Jurkat, Clone E6-1 (cell line): ENCODE measurements around the gene REEP3.
"Not testable (repeated sequence)": the region's sequence is repeated elsewhere in the genome, so short reads cannot be mapped to it uniquely, and the experiment has no call there.

Source experiments
- DNase-seq: peaks from one replicate; pipeline ENCODE4 v3.0.0-alpha.2; 2011; ENCODE audit warnings: low read depth, low spot score
- H3K4me3 ChIP-seq: 2 replicates; pipeline ENCODE4 v1.5.1; 2011; ENCODE audit warnings: mild to moderate bottlenecking, low read length, control low read depth, moderate library complexity

Gene REEP3

GRCh38 chr10:63641366-63641765 lies 120.2 kb downstream of the REEP3 start:
- no peak overlapping the region for H3K4me3 ChIP-seq
- DNase-seq = no peak

GRCh38 chr10:63641799-63642198 lies 120.6 kb downstream of the REEP3 start:
- H3K4me3 ChIP-seq = no peak overlapping the region
- DNase-seq = no peak

GRCh38 chr10:63642808-63643207 lies 121.6 kb downstream of the REEP3 start:
- H3K4me3 ChIP-seq = no peak overlapping the region
- no peak for DNase-seq

GRCh38 chr10:63644418-63645142 lies 123.4 kb downstream of the REEP3 start:
- H3K4me3 ChIP-seq = no peak overlapping the region
- no peak for DNase-seq

GRCh38 chr10:63645195-63645594 lies 124.0 kb downstream of the REEP3 start:
- H3K4me3 ChIP-seq = no peak overlapping the region
- DNase-seq = no peak

GRCh38 chr10:63646491-63646890 lies 125.3 kb downstream of the REEP3 start:
- H3K4me3 ChIP-seq = no peak overlapping the region
- no peak for DNase-seq

GRCh38 chr10:63651864-63652263 lies 130.7 kb downstream of the REEP3 start:
- H3K4me3 ChIP-seq = no peak overlapping the region
- no peak for DNase-seq

- H3K4me3 ChIP-seq = no peak overlapping the region
- DNase-seq = no peak
Measured at GRCh38 chr10:63653747-63654146, 132.5 kb downstream of the REEP3 start.

- DNase-seq = no peak
- H3K4me3 ChIP-seq = no peak overlapping the region
Measured at GRCh38 chr10:63657761-63658160, 136.6 kb downstream of the REEP3 start.

- not testable (repeated sequence) for H3K4me3 ChIP-seq, DNase-seq
Measured at GRCh38 chr10:63660941-63661340, 139.7 kb downstream of the REEP3 start.

- no peak for DNase-seq
- no peak overlapping the region for H3K4me3 ChIP-seq
Measured at GRCh38 chr10:63661347-63661746, 140.1 kb downstream of the REEP3 start.

GRCh38 chr10:63664341-63664885 lies 143.2 kb downstream of the REEP3 start:
- no peak overlapping the region for H3K4me3 ChIP-seq
- DNase-seq = no peak

- DNase-seq, H3K4me3 ChIP-seq: not testable (repeated sequence)
Measured at GRCh38 chr10:63665006-63665580, 143.9 kb downstream of the REEP3 start.

- no peak overlapping the region for H3K4me3 ChIP-seq
- no peak for DNase-seq
Measured at GRCh38 chr10:63665670-63666134, 144.5 kb downstream of the REEP3 start.

GRCh38 chr10:63666836-63667383 lies 145.7 kb downstream of the REEP3 start:
- DNase-seq = no peak
- no peak overlapping the region for H3K4me3 ChIP-seq

- no peak overlapping the region for H3K4me3 ChIP-seq
Measured at GRCh38 chr10:63667596-63668480, 146.6 kb downstream of the REEP3 start.

GRCh38 chr10:63670291-63670898 lies 149.2 kb downstream of the REEP3 start:
- no peak for DNase-seq
- no peak overlapping the region for H3K4me3 ChIP-seq

More at GRCh38 chr10:63667596-63668480, 146.6 kb downstream of the REEP3 start:
- DNase-seq = no peak

- no peak overlapping the region for H3K4me3 ChIP-seq
- no peak for DNase-seq
Measured at GRCh38 chr10:63671317-63671937, 150.2 kb downstream of the REEP3 start.
